ENCODE results near the gene XYLT1.

XYLT1 gene

GRCh38 chr16:17116595-17117322 lies 354.0 kb downstream of the XYLT1 start:
- no peaks in the 10 kb centered on the region for H3K27me3 ChIP-seq (ENCODE audit: insufficient read depth, low read depth, severe bottlenecking)
- no peak for TF ChIP-seq CTCF (IDR thresholded peaks at IDR 0.05; ENCODE audit: low read depth, low read length)
- no peaks in the 10 kb centered on the region for H3K36me3 ChIP-seq
- H3K27ac ChIP-seq, result no peak overlapping the region
- H3K9me3 ChIP-seq (ENCODE audit: severe bottlenecking), result no peaks in the 10 kb centered on the region
- no peak overlapping the region for H3K4me3 ChIP-seq (ENCODE audit: low read depth, low read length)
- DNase-seq, result no peak

- no peaks in the 10 kb centered on the region for H3K36me3 ChIP-seq
- no peak for TF ChIP-seq CTCF (IDR thresholded peaks at IDR 0.05; ENCODE audit: low read depth, low read length)
- H3K9me3 ChIP-seq (ENCODE audit: severe bottlenecking), result no peaks in the 10 kb centered on the region
- DNase-seq, result no peak
- no peak overlapping the region for H3K27ac ChIP-seq
- no peaks in the 10 kb centered on the region for H3K27me3 ChIP-seq (ENCODE audit: insufficient read depth, low read depth, severe bottlenecking)
- H3K4me3 ChIP-seq (ENCODE audit: low read depth, low read length), result no peak overlapping the region
These were observed 361.3 kb downstream of the XYLT1 start for GRCh38 chr16:17109413-17109812.

- Histone ChIP-seq H3K27me3 (ENCODE audit: insufficient read depth, low read depth, severe bottlenecking) (no peaks in the 10 kb centered on the region), H3K9me3 (ENCODE audit: severe bottlenecking) (no peaks in the 10 kb centered on the region), H3K36me3 (no peaks in the 10 kb centered on the region), H3K4me3 (ENCODE audit: low read depth, low read length) (no peak overlapping the region), H3K27ac (no peak overlapping the region)
- DNase-seq, result no peak
- TF ChIP-seq CTCF (IDR thresholded peaks at IDR 0.05; ENCODE audit: low read depth, low read length), result no peak
These were observed 362.2 kb downstream of the XYLT1 start for GRCh38 chr16:17108596-17108995.

- no peak for DNase-seq
- TF ChIP-seq CTCF (IDR thresholded peaks at IDR 0.05; ENCODE audit: low read depth, low read length), result no peak
- Histone ChIP-seq H3K27me3 (ENCODE audit: insufficient read depth, low read depth, severe bottlenecking) (no peaks in the 10 kb centered on the region), H3K27ac (no peak overlapping the region), H3K36me3 (no peaks in the 10 kb centered on the region), H3K9me3 (ENCODE audit: severe bottlenecking) (no peaks in the 10 kb centered on the region), H3K4me3 (ENCODE audit: low read depth, low read length) (no peak overlapping the region)
These were observed 363.3 kb downstream of the XYLT1 start for GRCh38 chr16:17107450-17107849.

GRCh38 chr16:17106243-17106791 lies 364.4 kb downstream of the XYLT1 start:
- Histone ChIP-seq H3K27me3 (ENCODE audit: insufficient read depth, low read depth, severe bottlenecking) (no peaks in the 10 kb centered on the region), H3K4me3 (ENCODE audit: low read depth, low read length) (no peak overlapping the region), H3K36me3 (no peaks in the 10 kb centered on the region), H3K9me3 (ENCODE audit: severe bottlenecking) (no peaks in the 10 kb centered on the region), H3K27ac (no peak overlapping the region)
- DNase-seq, result no peak
- no peak for TF ChIP-seq CTCF (IDR thresholded peaks at IDR 0.05; ENCODE audit: low read depth, low read length)

Data from WERI-Rb-1 (cell line).